ENCODE results near the gene STK32C.
"Not testable (repeated sequence)": the region's sequence is repeated elsewhere in the genome, so short reads cannot be mapped to it uniquely, and the experiment has no call there.

Gene STK32C

GRCh38 chr10:132162590-132163277 is 145.0 kb downstream of the STK32C start:
- no peak for DNase-seq

GRCh38 chr10:132162021-132162531 is 145.7 kb downstream of the STK32C start:
- no peak for DNase-seq

GRCh38 chr10:132160834-132161622 is 146.7 kb downstream of the STK32C start:
- not testable (repeated sequence) for DNase-seq

- not testable (repeated sequence) for DNase-seq
Observed at GRCh38 chr10:132160231-132160630, 147.5 kb downstream of the STK32C start.

GRCh38 chr10:132159302-132160230 is 148.2 kb downstream of the STK32C start:
- DNase-seq, result not testable (repeated sequence)

GRCh38 chr10:132158823-132159222 is 148.9 kb downstream of the STK32C start:
- no peak for DNase-seq

- DNase-seq, result no peak
Observed at GRCh38 chr10:132158122-132158741, 149.5 kb downstream of the STK32C start.
